Gastrocnemius medialis (tissue), 4 donors: ENCODE results near the gene DOCK4.

Source experiments
- POLR2A ChIP-seq, 2 donors: fragments of 450-650 bp; IDR thresholded peaks; one replicate each; pipeline ENCODE4 v1.6.1; 2017; ENCODE audit warnings: antibody characterized with exemption in 2 of 2, mild to moderate bottlenecking in 2 of 2, moderate library complexity in 2 of 2
- TF ChIP-seq, protein P1 (sequence below), 5 experiments: fragments of 450-650 bp in 3 of 5; fragments of 200-600 bp in 2 of 5; sonication (generic) in 2 of 5; IDR thresholded peaks in 4 of 5; conservative IDR thresholded peaks in 1 of 5; 1 replicate in 4 of 5; 2 replicates in 1 of 5; pipeline ENCODE4 v1.5.1; 2016 to 2019; ENCODE audit warnings: antibody characterized with exemption in 5 of 5, mild to moderate bottlenecking in 3 of 5, moderate library complexity in 3 of 5

GRCh38 chr7:112201411-112201810 lies 4.8 kb downstream of the DOCK4 start:
- TF ChIP-seq, protein P1, sequence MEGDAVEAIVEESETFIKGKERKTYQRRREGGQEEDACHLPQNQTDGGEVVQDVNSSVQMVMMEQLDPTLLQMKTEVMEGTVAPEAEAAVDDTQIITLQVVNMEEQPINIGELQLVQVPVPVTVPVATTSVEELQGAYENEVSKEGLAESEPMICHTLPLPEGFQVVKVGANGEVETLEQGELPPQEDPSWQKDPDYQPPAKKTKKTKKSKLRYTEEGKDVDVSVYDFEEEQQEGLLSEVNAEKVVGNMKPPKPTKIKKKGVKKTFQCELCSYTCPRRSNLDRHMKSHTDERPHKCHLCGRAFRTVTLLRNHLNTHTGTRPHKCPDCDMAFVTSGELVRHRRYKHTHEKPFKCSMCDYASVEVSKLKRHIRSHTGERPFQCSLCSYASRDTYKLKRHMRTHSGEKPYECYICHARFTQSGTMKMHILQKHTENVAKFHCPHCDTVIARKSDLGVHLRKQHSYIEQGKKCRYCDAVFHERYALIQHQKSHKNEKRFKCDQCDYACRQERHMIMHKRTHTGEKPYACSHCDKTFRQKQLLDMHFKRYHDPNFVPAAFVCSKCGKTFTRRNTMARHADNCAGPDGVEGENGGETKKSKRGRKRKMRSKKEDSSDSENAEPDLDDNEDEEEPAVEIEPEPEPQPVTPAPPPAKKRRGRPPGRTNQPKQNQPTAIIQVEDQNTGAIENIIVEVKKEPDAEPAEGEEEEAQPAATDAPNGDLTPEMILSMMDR (IDR thresholded peaks at IDR 0.05 in 4 of 5, conservative IDR thresholded peaks at IDR 0.05 in 1 of 5), result no peak
- TF ChIP-seq POLR2A (IDR thresholded peaks at IDR 0.05), result no peak
